Activated B cell treated with CpG ODN at 0.5 μM for 24 hours (primary cell): Measurements from ENCODE around the gene ACVR1B. TPM values are rescaled to one million over a fixed set of nuclear protein-coding genes. Genes with fewer than 3 reads are reported as not detected.

Experiments used
- ATAC-seq: fragments of 200-7000 bp; cut with Tn5 transposase; one replicate; pipeline ENCODE4 v1.10.0; 2021; ENCODE audit warnings: low read depth, mild to moderate bottlenecking, moderate library complexity
- CTCF ChIA-PET: fragments of 350-600 bp; sonication (Branson Sonifier 250); formaldehyde crosslinking; loops from one replicate; lab custom pipeline; 2021; ENCODE audit warnings: antibody characterized with exemption; lab: Charles Lee
- POLR2A ChIA-PET: fragments of 350-600 bp; sonication (Branson Sonifier 250); formaldehyde crosslinking; loops from one replicate; lab custom pipeline; 2021; ENCODE audit warnings: antibody characterized with exemption; lab: Charles Lee
- DNase-seq: peaks from one replicate; pipeline ENCODE4 v3.0.0; 2022
- H3K27ac Mint-ChIP-seq: one replicate; pipeline ENCODE4 v1.8.0; 2020; ENCODE audit warnings: mixed read lengths
- H3K27me3 Mint-ChIP-seq: one replicate; pipeline ENCODE4 v1.8.0; 2021; ENCODE audit warnings: mixed read lengths
- H3K36me3 Mint-ChIP-seq: one replicate; pipeline ENCODE4 v1.8.0; 2021; ENCODE audit warnings: low read depth, mixed read lengths
- H3K4me1 Mint-ChIP-seq: one replicate; pipeline ENCODE4 v1.8.0; 2021; ENCODE audit warnings: mixed read lengths
- H3K4me3 Mint-ChIP-seq: one replicate; pipeline ENCODE4 v1.8.0; 2020; ENCODE audit warnings: mild to moderate bottlenecking, mixed read lengths
- H3K9me3 Mint-ChIP-seq: one replicate; pipeline ENCODE4 v1.8.0; 2020; ENCODE audit warnings: mixed read lengths
- CTCF ChIP-seq: fragments of 200-600 bp; IDR thresholded peaks from one replicate; pipeline ENCODE4 v1.8.0; 2022; ENCODE audit warnings: antibody characterized with exemption, mild to moderate bottlenecking
- intact Hi-C: fragments of 100-400 bp; cut with micrococcal nuclease; formaldehyde crosslinking; loops from one replicate; pipeline ENCODE4 v1.15.1; 2024
- total RNA-seq: library from RNA; stranded (reverse); gene quantifications from 2 replicates; pipeline ENCODE4 v1.2.3, GENCODE V29; 2022

The ACVR1B gene
- total RNA-seq, 1 donor from 2014 or later: 10.0 TPM

DNA sequence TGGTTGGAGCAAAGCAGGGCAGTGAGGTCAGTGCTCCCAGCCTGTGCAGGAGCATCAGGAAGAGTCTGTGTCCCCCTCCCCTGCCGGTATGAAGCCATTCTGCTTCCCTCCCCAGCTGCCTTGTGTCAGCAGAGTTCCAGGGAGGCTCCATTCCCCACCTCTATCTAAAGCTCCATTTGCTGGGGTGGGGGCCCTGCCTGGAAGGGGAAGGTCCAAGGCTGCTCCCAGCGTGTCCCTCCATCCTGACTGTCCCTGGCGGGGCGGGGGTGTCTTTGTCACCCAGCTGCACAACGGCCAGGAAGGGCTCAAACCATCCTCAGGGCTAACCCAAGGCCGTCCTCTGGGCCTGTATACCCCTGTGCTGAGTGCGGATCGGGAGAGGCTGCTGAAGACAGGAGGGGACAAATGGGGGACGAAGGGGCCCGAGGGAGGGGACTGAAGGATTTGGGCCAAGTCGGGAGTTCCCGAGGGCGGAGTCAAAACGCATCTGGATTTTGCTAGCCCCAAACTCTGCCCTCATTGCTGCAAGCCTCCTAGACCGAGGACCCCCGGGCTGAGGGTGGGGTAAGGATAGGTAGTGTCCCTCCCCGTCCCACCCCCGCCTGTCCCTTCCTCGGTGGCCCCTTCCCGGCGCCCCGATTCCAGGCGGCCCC, 44.9 kb upstream of the ACVR1B start:
- Mint-ChIP-seq H3K4me3 (no peak overlapping the region), H3K36me3 (no peaks in the 10 kb centered on the region), H3K4me1 (no peaks in the 10 kb centered on the region), H3K27me3 (peaks cover 23% of the 10 kb centered on the region), H3K27ac (no peak overlapping the region), H3K9me3 (no peaks in the 10 kb centered on the region)
- ChIA-PET POLR2A (no interaction called here), CTCF (no interaction called here)
- DNase-seq (no peak), ATAC-seq (no peak)
- intact Hi-C loops: no loop called here
- no peak for TF ChIP-seq CTCF

- CTCF ChIA-PET: no interaction called here
- Mint-ChIP-seq H3K9me3 (no peaks in the 10 kb centered on the region), H3K27me3 (peaks cover 24% of the 10 kb centered on the region), H3K4me1 (no peaks in the 10 kb centered on the region), H3K36me3 (no peaks in the 10 kb centered on the region), H3K27ac (no peak within 1 kb of the TSS), H3K4me3 (no peak within 1 kb of the TSS)
- no peak for ATAC-seq
- no peak for DNase-seq
- intact Hi-C loops: no loop called here
- POLR2A ChIA-PET: no interaction called here
- no peak for TF ChIP-seq CTCF
Observed at GRCh38 chr12:51907083-51907855, 44.2 kb upstream of the ACVR1B start, which contains the start of gene ACVRL1. Gene ACVRL1 (plus strand): TSS chr12:51907504. CDS start chr12:51912475, 4,971 bp downstream.

DNA sequence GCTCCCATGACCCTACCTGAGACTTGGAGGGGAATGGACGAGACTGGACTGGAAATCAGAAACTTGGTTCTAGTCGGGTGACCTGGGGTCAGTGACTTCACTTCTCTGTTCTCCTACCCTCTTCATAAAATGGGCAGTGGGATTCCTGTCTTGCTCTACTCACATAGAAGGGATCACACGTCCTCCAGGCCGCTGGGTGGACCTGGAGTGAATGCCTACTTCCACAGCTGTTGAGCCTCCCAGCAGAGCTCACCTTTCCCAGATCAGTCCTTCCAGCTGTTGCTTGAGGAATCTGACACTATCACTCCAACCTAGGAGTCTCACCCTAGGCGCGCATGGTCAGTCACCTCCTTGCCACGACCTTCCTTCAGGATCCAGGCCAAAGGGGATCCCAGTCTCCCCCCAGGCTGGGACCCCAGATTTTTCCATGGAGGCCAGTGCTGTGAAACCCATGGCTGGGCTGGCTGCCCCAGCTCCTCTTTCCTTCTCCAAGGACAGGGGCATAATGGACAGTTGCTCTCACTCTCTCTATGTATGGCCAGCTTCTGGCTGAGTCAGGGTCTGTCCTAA, 43.6 kb upstream of the ACVR1B start:
- intact Hi-C loops: no loop called here
- ChIA-PET CTCF (no interaction called here), POLR2A (no interaction called here)
- Mint-ChIP-seq H3K4me1 (no peaks in the 10 kb centered on the region), H3K27me3 (peaks cover 26% of the 10 kb centered on the region), H3K27ac (no peak overlapping the region), H3K36me3 (no peaks in the 10 kb centered on the region), H3K4me3 (no peak overlapping the region), H3K9me3 (no peaks in the 10 kb centered on the region)
- no peak for DNase-seq
- no peak for ATAC-seq
- TF ChIP-seq CTCF: no peak

- ChIA-PET CTCF (no interaction called here), POLR2A (no interaction called here)
- Mint-ChIP-seq H3K9me3 (no peaks in the 10 kb centered on the region), H3K36me3 (no peaks in the 10 kb centered on the region), H3K4me3 (no peak overlapping the region), H3K27me3 (peaks cover 26% of the 10 kb centered on the region), H3K27ac (no peak overlapping the region), H3K4me1 (no peaks in the 10 kb centered on the region)
- DNase-seq (no peak), ATAC-seq (no peak)
- TF ChIP-seq CTCF: no peak
- intact Hi-C loops: no loop called here
Observed at GRCh38 chr12:51908876-51909592, 42.5 kb upstream of the ACVR1B start.

DNA sequence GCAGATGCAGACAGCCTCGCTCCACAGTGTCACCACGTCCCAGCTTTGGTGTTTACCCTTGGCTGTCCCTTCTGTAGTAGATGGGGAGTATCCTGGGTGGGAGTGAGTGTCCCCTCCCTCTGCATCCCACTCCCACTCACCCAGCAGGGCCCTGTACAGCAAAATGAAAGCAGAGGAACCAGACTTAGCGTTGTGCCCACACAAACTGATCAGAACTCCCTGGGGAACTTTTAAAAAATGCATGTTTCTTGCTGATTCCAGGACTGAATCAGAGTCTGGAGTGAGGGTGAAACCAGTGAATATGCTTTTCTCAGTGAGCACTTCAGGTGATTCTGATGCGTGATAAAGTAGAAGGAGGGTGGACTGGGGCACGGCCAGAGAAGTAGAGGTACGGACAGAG, 41.3 kb upstream of the ACVR1B start:
- H3K27ac Mint-ChIP-seq: no peak overlapping the region
- peaks cover 26% of the 10 kb centered on the region for H3K27me3 Mint-ChIP-seq
- TF ChIP-seq CTCF: no peak
- no peaks in the 10 kb centered on the region for H3K36me3 Mint-ChIP-seq
- DNase-seq (no peak), ATAC-seq (no peak)
- no peaks in the 10 kb centered on the region for H3K4me1 Mint-ChIP-seq
- intact Hi-C loops: no loop called here
- no peaks in the 10 kb centered on the region for H3K9me3 Mint-ChIP-seq
- ChIA-PET CTCF (no interaction called here), POLR2A (no interaction called here)
- no peak overlapping the region for H3K4me3 Mint-ChIP-seq
